Measurements from ENCODE around the gene DNAAF8. TPM values are rescaled to one million over a fixed set of nuclear protein-coding genes. Genes with fewer than 3 reads are reported as not detected.
A peak's percentile ranks its signal among the peaks of the same experiment; 100 is the strongest.
"Not testable (repeated sequence)": the region's sequence is repeated elsewhere in the genome, so short reads cannot be mapped to it uniquely, and the experiment has no call there.

Gene DNAAF8
- total RNA-seq, 4 donors from 2014 or later, result 0.42 to 1.7 (median 0.94) TPM

DNA sequence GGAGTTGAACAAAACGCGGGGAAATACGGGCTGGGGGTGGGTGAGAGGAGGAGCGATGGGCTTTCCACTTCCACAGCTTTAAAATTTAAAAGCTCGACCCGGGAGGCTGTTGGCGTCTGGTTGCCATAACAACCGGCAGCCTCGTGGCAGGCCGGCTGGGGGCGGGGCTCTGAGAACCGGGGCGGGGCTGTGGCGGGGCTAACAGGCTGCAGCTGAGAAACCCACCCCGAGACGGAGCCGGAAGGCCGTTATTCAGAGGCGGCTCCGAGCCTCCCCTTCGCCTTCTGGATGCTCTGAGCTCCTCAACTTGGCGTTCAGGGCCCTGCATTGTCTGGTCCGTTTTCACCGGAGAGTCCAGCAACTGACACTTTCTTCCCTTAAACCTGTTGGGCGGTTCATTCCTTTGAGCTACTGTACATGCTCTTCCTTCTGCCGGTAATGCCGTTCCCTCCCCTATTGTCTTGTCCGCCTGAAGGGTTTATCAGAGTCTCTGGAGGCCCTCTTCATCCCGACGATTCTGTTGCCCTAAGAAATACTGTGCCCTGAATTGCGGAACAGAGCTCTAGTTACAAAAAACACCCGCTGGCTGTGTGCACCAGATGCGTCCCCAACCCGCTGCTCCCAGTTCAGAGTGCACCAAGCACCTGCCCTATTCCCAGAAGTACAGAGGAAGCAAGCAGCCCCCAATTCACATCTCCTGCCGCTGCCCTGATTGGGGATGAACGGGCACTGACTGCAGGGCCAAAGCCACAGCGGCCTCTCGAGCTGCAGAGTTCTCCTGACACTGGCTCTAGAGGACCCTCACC is 596 bp downstream of the DNAAF8 start:
- DNase-seq (ENCODE audit: extremely low spot score), result peak; percentile 96
- intact Hi-C loops (cut with DNase I), result loop anchor here (5.0 to 10.0 kb wide), 2 partner anchors 67 to 220 kb away; partner anchors contain the start of genes ROGDI and SEC14L5
- no peak for TF ChIP-seq EP300 (IDR thresholded peaks at IDR 0.05)
- TF ChIP-seq POLR2A (IDR thresholded peaks at IDR 0.05; ENCODE audit: low read depth), result no peak
- TF ChIP-seq, protein P1, sequence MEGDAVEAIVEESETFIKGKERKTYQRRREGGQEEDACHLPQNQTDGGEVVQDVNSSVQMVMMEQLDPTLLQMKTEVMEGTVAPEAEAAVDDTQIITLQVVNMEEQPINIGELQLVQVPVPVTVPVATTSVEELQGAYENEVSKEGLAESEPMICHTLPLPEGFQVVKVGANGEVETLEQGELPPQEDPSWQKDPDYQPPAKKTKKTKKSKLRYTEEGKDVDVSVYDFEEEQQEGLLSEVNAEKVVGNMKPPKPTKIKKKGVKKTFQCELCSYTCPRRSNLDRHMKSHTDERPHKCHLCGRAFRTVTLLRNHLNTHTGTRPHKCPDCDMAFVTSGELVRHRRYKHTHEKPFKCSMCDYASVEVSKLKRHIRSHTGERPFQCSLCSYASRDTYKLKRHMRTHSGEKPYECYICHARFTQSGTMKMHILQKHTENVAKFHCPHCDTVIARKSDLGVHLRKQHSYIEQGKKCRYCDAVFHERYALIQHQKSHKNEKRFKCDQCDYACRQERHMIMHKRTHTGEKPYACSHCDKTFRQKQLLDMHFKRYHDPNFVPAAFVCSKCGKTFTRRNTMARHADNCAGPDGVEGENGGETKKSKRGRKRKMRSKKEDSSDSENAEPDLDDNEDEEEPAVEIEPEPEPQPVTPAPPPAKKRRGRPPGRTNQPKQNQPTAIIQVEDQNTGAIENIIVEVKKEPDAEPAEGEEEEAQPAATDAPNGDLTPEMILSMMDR (IDR thresholded peaks at IDR 0.05), result no peak
- no peak for TF ChIP-seq POLR2AphosphoS5 (IDR thresholded peaks at IDR 0.05)
- H3K9me3 ChIP-seq, result no peaks in the 10 kb centered on the region
- peaks cover 0 to 12% (median 9%) of the 10 kb centered on the region in 4 donors for H3K36me3 ChIP-seq
- WGBS, result 7% methylated on average over 26 of the region's 38 CpGs
- H3K4me1 ChIP-seq, result peaks cover 12 to 27% (median 19%) of the 10 kb centered on the region in 4 donors
- peaks cover 0 to 3% (median 0%) of the 10 kb centered on the region in 4 donors for H3K27me3 ChIP-seq
- peak overlapping the region; percentile 79 to 97 (median 88) for H3K27ac ChIP-seq (replicated peaks in 1 of 4)
- peak overlapping the region; percentile 82 to 99 (median 90) for H3K4me3 ChIP-seq

DNA sequence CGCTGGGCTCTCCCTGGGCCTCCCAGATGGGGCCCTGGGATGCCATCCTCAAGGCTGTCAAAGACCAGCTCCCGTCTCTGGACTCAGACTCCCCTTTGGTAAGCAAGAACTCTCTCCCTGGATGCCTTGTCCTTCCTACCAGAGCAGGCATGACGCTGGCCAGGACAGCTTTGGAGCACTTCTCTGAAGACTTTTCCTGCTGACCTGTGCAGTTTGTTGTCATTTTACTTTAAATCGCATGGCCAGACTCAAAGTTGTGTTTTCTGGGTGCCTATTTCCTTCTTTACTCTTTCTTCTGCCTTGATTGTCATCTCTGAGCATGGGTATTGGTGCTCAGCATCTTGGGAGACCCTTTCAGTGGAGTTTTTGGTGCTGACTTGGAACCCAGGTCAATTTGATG is 2.2 kb downstream of the DNAAF8 start:
- Histone ChIP-seq H3K9me3 (no peaks in the 10 kb centered on the region), H3K27me3 (peaks cover 0 to 3% (median 0%) of the 10 kb centered on the region in 4 donors), H3K4me1 (peaks cover 12 to 27% (median 19%) of the 10 kb centered on the region in 4 donors), H3K27ac (replicated peaks in 1 of 4) (no peak overlapping the region), H3K36me3 (no peaks in the 10 kb centered on the region), H3K4me3 (no peak overlapping the region)
- 100% methylated on average over 2 of the region's 4 CpGs for WGBS
- TF ChIP-seq, protein P1 (IDR thresholded peaks at IDR 0.05), result no peak
- no peak for TF ChIP-seq POLR2A (IDR thresholded peaks at IDR 0.05; ENCODE audit: low read depth)
- TF ChIP-seq POLR2AphosphoS5 (IDR thresholded peaks at IDR 0.05), result no peak
- no peak for TF ChIP-seq EP300 (IDR thresholded peaks at IDR 0.05)
- no peak for DNase-seq (ENCODE audit: extremely low spot score)
- intact Hi-C loops (cut with DNase I), result loop anchor here (10.0 kb wide), 1 partner anchor 218 kb away; the partner anchor contains the start of gene SEC14L5

DNA sequence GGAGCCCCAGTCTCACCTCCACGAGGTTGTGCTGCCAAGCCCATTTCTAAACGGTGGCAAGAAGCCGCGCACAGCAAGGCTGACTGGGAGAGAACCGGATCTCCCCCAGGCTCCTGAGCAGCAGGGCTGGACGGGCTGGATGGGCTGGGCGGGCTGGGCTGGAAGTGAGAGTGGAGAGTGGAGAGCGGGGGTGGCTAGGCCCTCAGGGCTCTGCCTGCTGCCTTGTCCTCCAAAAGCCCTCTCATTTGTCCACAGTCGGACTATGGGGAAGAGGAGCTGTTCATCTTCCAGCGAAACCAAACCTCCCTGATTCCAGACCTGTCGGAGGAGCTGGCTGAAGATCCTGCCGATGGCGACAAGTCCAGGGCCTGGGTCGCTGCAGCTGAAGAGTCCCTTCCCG is 3.2 kb downstream of the DNAAF8 start:
- TF ChIP-seq, protein P1 (IDR thresholded peaks at IDR 0.05), result no peak
- TF ChIP-seq EP300 (IDR thresholded peaks at IDR 0.05), result no peak
- no peak for TF ChIP-seq POLR2AphosphoS5 (IDR thresholded peaks at IDR 0.05)
- no peak for TF ChIP-seq POLR2A (IDR thresholded peaks at IDR 0.05; ENCODE audit: low read depth)
- H3K27me3 ChIP-seq, result peaks cover 0 to 3% (median 0%) of the 10 kb centered on the region in 4 donors
- no peaks in the 10 kb centered on the region for H3K36me3 ChIP-seq
- 74% methylated on average over 4 of the region's 15 CpGs for WGBS
- intact Hi-C loops (cut with DNase I), result loop anchor here (10.0 kb wide), 1 partner anchor 217 kb away; the partner anchor contains the start of gene SEC14L5
- H3K4me1 ChIP-seq, result peaks cover 12 to 23% (median 19%) of the 10 kb centered on the region in 4 donors
- no peak for DNase-seq (ENCODE audit: extremely low spot score)
- no peak overlapping the region for H3K4me3 ChIP-seq
- no peaks in the 10 kb centered on the region for H3K9me3 ChIP-seq
- no peak overlapping the region for H3K27ac ChIP-seq (replicated peaks in 1 of 4)

DNA sequence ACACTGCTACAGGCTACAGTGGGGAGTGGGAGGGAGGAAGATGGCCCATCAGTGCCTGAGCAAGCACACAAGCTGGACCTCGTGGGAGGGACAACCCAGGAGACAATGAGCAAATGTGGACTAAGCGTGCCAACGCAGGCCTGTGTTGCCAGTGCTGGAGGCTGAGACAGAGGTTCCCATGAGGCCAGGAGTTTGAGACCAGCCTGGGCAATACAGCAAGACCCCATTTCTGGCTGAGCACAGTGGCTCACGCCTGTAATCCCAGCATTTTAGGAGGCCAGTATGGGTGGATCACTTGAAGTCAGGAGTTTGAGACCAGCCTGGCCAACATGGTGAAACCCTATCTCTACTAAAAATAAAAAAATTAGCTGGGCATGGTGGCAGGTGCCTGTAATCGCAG is 4.0 kb downstream of the DNAAF8 start:
- H3K4me1 ChIP-seq, result peaks cover 12 to 22% (median 17%) of the 10 kb centered on the region in 4 donors
- not testable (repeated sequence) for H3K27ac ChIP-seq (replicated peaks in 1 of 4); H3K36me3 ChIP-seq; H3K27me3 ChIP-seq; DNase-seq (ENCODE audit: extremely low spot score); H3K4me3 ChIP-seq; H3K9me3 ChIP-seq
- WGBS, result 81% methylated on average over 5 of the region's 5 CpGs
- intact Hi-C loops (cut with DNase I), result loop anchor here (10.0 kb wide), 1 partner anchor 216 kb away; the partner anchor contains the start of gene SEC14L5

DNA sequence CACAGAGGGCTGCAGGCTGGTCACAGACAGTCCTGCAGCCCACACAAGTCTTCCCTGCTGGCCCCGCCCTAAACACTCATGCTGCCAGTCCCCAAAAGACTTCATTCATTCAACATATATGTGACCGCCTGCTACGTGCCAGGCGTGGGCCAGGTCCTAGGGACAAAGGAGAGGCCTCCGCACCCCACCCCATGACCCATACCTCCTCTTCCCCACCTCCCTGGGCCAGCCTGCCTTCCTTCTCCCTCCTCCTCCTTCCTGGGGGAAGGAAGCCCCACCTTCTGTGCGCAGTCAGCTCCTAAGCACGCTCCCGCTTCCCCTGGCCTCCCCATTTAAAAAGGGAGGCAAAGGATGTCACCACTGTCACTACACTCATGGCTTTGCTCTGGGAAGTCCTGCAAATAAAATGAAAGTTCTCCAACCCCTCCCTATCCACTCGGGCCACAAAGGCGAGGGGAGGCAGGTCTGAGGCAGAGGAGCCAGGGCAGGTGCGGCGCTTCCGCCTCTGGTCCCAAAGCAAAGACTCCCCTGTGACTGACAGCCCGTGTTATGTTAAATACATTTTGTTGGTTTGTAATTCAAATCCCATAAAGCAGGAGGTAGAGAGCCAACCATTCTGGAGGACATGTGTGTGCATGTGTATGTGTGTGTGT is 9.0 kb downstream of the DNAAF8 start:
- H3K4me1 ChIP-seq, result peaks cover 7 to 27% (median 19%) of the 10 kb centered on the region in 4 donors
- 58% methylated on average over 14 of the region's 14 CpGs for WGBS
- H3K27me3 ChIP-seq, result no peaks in the 10 kb centered on the region
- H3K27ac ChIP-seq (replicated peaks in 1 of 4), result no peak overlapping the region
- TF ChIP-seq POLR2AphosphoS5 (IDR thresholded peaks at IDR 0.05) (no peak), POLR2A (IDR thresholded peaks at IDR 0.05; ENCODE audit: low read depth) (no peak), EP300 (IDR thresholded peaks at IDR 0.05) (no peak)
- TF ChIP-seq, protein P1 (IDR thresholded peaks at IDR 0.05), result no peak
- H3K9me3 ChIP-seq, result no peaks in the 10 kb centered on the region
- intact Hi-C loops (cut with DNase I), result no loop called here
- H3K36me3 ChIP-seq, result no peaks in the 10 kb centered on the region
- no peak overlapping the region for H3K4me3 ChIP-seq
- DNase-seq (ENCODE audit: extremely low spot score), result no peak

All from esophagus muscularis mucosa (tissue), 4 donors.